CD8-positive, alpha-beta memory T cell (primary cell): ENCODE data around the gene EEF2. TPM values are rescaled to one million over a fixed set of nuclear protein-coding genes. Genes with fewer than 3 reads are reported as not detected.
A peak's percentile ranks its signal among the peaks of the same experiment; 100 is the strongest.
"Not testable (repeated sequence)": the region's sequence is repeated elsewhere in the genome, so short reads cannot be mapped to it uniquely, and the experiment has no call there.

ENCODE experiments used
- CTCF ChIA-PET: fragments of 350-600 bp; sonication (Branson Sonifier 250); formaldehyde crosslinking; loops from one replicate; lab custom pipeline; 2021; ENCODE audit warnings: antibody characterized with exemption; lab: Charles Lee
- POLR2A ChIA-PET: fragments of 350-600 bp; sonication (Branson Sonifier 250); formaldehyde crosslinking; loops from one replicate; lab custom pipeline; 2021; ENCODE audit warnings: antibody characterized with exemption; lab: Charles Lee
- DNase-seq, 5 donors: peaks; one replicate each; pipeline versions ENCODE4 v3.0.0 to v3.0.0-alpha.2; 2020 to 2022; ENCODE audit warnings: mixed read lengths in 1 of 5
- H3K27ac ChIP-seq: one replicate; pipeline ENCODE4 v1.7.0; 2013; ENCODE audit warnings: low read depth, mild to moderate bottlenecking, low read length, moderate library complexity
- H3K27me3 ChIP-seq: 2 replicates; pipeline ENCODE4 v1.7.0; 2013; ENCODE audit warnings: low read length, mild to moderate bottlenecking; ENCODE audit not compliant: insufficient read depth, poor library complexity, severe bottlenecking
- H3K36me3 ChIP-seq: 2 replicates; pipeline ENCODE4 v1.7.0; 2013; ENCODE audit warnings: mild to moderate bottlenecking, low read length, moderate library complexity; ENCODE audit not compliant: insufficient read depth
- H3K4me1 ChIP-seq: 2 replicates; pipeline ENCODE4 v1.7.0; 2013; ENCODE audit warnings: mild to moderate bottlenecking, low read length, moderate library complexity; ENCODE audit not compliant: insufficient read depth
- H3K4me3 ChIP-seq: 2 replicates; pipeline ENCODE4 v1.7.0; 2013; ENCODE audit warnings: mild to moderate bottlenecking, low read length
- H3K9me3 ChIP-seq: 2 replicates; pipeline ENCODE4 v1.7.0; 2013; ENCODE audit warnings: mild to moderate bottlenecking, low read length
- H3K27ac Mint-ChIP-seq, 8 donors: one replicate each; pipeline ENCODE4 v1.8.0; 2020 to 2021; ENCODE audit warnings: mixed read lengths in 8 of 8, mild to moderate bottlenecking in 6 of 8, inconsistent platforms in 3 of 8, moderate library complexity in 3 of 8
- H3K27me3 Mint-ChIP-seq, 2 donors: one replicate each; pipeline ENCODE4 v1.8.0; 2020 to 2021; ENCODE audit warnings: mixed read lengths in 2 of 2, mild to moderate bottlenecking in 1 of 2, moderate library complexity in 1 of 2
- H3K36me3 Mint-ChIP-seq, 3 donors: one replicate each; pipeline ENCODE4 v1.8.0; 2020 to 2021; ENCODE audit warnings: mixed read lengths in 3 of 3, inconsistent platforms in 1 of 3, mild to moderate bottlenecking in 1 of 3
- H3K4me1 Mint-ChIP-seq, 3 donors: one replicate each; pipeline ENCODE4 v1.8.0; 2020 to 2021; ENCODE audit warnings: mixed read lengths in 3 of 3, inconsistent platforms in 1 of 3, mild to moderate bottlenecking in 1 of 3
- H3K4me3 Mint-ChIP-seq, 7 donors: one replicate each; pipeline ENCODE4 v1.8.0; 2020 to 2021; ENCODE audit warnings: mixed read lengths in 7 of 7, mild to moderate bottlenecking in 6 of 7, moderate library complexity in 4 of 7, inconsistent platforms in 2 of 7
- H3K9me3 Mint-ChIP-seq, 5 donors: one replicate each; pipeline ENCODE4 v1.8.0; 2020 to 2022; ENCODE audit warnings: mixed read lengths in 5 of 5, mild to moderate bottlenecking in 3 of 5, moderate library complexity in 2 of 5, inconsistent platforms in 1 of 5
- polyA plus RNA-seq: library from polyadenylated mRNA; unstranded; fragments of 300-500 nt; fragmentation: Illumina TruSeq; gene quantifications from one replicate; pipeline ENCODE4 v1.2.3, GENCODE V29; 2021
- total RNA-seq, 2 experiments: library from RNA; stranded (reverse); gene quantifications; one replicate each; pipeline ENCODE4 v1.2.3, GENCODE V29; 2021

EEF2 gene
- total and polyA plus RNA-seq, 3 experiments from 2014 or later, result 533 to 3,129 (median 3,106) TPM

GRCh38 chr19:3958836-3959765 lies 26.2 kb downstream of the EEF2 start:
- Mint-ChIP-seq H3K27ac (no peak overlapping the region), H3K9me3 (no peaks in the 10 kb centered on the region), H3K4me3 (no peak overlapping the region), H3K36me3 (peaks cover 0 to 53% (median 2%) of the 10 kb centered on the region in 3 donors), H3K4me1 (no peaks in the 10 kb centered on the region), H3K27me3 (no peaks in the 10 kb centered on the region)
- no peaks in the 10 kb centered on the region for H3K4me1 ChIP-seq
- H3K4me3 ChIP-seq, result no peak overlapping the region
- no peak for DNase-seq
- ChIA-PET CTCF (interaction anchor here (0.8 kb wide), 1 partner anchor 13 kb away, joined by 3 read pairs; no protein-coding TSS in a partner anchor), POLR2A (no interaction called here)
- no peaks in the 10 kb centered on the region for H3K9me3 ChIP-seq
- no peaks in the 10 kb centered on the region for H3K27me3 ChIP-seq
- H3K27ac ChIP-seq, result no peak overlapping the region
- H3K36me3 ChIP-seq, result peaks cover 19% of the 10 kb centered on the region

- ChIA-PET CTCF (no interaction called here), POLR2A (no interaction called here)
- no peak overlapping the region for H3K4me3 Mint-ChIP-seq
- H3K27ac Mint-ChIP-seq, result peak overlapping the region in 1 of 8 donors; percentile 43
- Histone ChIP-seq H3K4me1 (no peaks in the 10 kb centered on the region), H3K36me3 (peaks cover 9% of the 10 kb centered on the region), H3K4me3 (no peak overlapping the region), H3K9me3 (no peaks in the 10 kb centered on the region), H3K27me3 (no peaks in the 10 kb centered on the region), H3K27ac (no peak overlapping the region)
- no peak for DNase-seq
- H3K9me3 Mint-ChIP-seq, result no peaks in the 10 kb centered on the region
- no peaks in the 10 kb centered on the region for H3K27me3 Mint-ChIP-seq
- H3K4me1 Mint-ChIP-seq, result peaks cover 3 to 9% (median 6%) of the 10 kb centered on the region in 3 donors
- peaks cover 0 to 27% (median 2%) of the 10 kb centered on the region in 3 donors for H3K36me3 Mint-ChIP-seq
Measured at GRCh38 chr19:3955688-3956087, 29.6 kb downstream of the EEF2 start.

- DNase-seq, H3K27me3 Mint-ChIP-seq, H3K4me3 ChIP-seq, POLR2A ChIA-PET, H3K9me3 Mint-ChIP-seq, H3K27me3 ChIP-seq, H3K4me1 Mint-ChIP-seq, H3K27ac Mint-ChIP-seq, H3K9me3 ChIP-seq, H3K36me3 ChIP-seq, H3K27ac ChIP-seq, H3K4me3 Mint-ChIP-seq, CTCF ChIA-PET, H3K4me1 ChIP-seq: not testable (repeated sequence)
- H3K36me3 Mint-ChIP-seq, result peaks cover 0 to 25% (median 1%) of the 10 kb centered on the region in 3 donors
Measured at GRCh38 chr19:3955276-3955675, 30.0 kb downstream of the EEF2 start.

GRCh38 chr19:3954107-3954506 lies 31.2 kb downstream of the EEF2 start:
- no peaks in the 10 kb centered on the region for H3K9me3 ChIP-seq
- DNase-seq, result no peak
- H3K36me3 ChIP-seq, result no peaks in the 10 kb centered on the region
- no peaks in the 10 kb centered on the region for H3K9me3 Mint-ChIP-seq
- H3K36me3 Mint-ChIP-seq, result peaks cover 0 to 19% (median 0%) of the 10 kb centered on the region in 3 donors
- no peaks in the 10 kb centered on the region for H3K27me3 ChIP-seq
- no peak overlapping the region for H3K4me3 Mint-ChIP-seq
- H3K4me3 ChIP-seq, result no peak overlapping the region
- POLR2A ChIA-PET, result no interaction called here
- H3K4me1 Mint-ChIP-seq, result peaks cover 3 to 9% (median 6%) of the 10 kb centered on the region in 3 donors
- no peaks in the 10 kb centered on the region for H3K4me1 ChIP-seq
- CTCF ChIA-PET, result no interaction called here
- no peak overlapping the region for H3K27ac ChIP-seq
- H3K27me3 Mint-ChIP-seq, result no peaks in the 10 kb centered on the region
- no peak overlapping the region for H3K27ac Mint-ChIP-seq

- H3K4me1 Mint-ChIP-seq, H3K27ac ChIP-seq, H3K36me3 ChIP-seq, H3K4me1 ChIP-seq, CTCF ChIA-PET, H3K4me3 ChIP-seq, H3K4me3 Mint-ChIP-seq, DNase-seq, H3K9me3 Mint-ChIP-seq, H3K27me3 ChIP-seq, H3K27me3 Mint-ChIP-seq, H3K36me3 Mint-ChIP-seq, H3K9me3 ChIP-seq: not testable (repeated sequence)
- POLR2A ChIA-PET, result interaction anchor here (0.7 kb wide), 1 partner anchor 100 kb away, joined by 5 read pairs; no protein-coding TSS in a partner anchor
- peak overlapping the region in 2 of 8 donors; percentile 11 to 82 for H3K27ac Mint-ChIP-seq
Measured at GRCh38 chr19:3952755-3953276, 32.4 kb downstream of the EEF2 start.

- H3K36me3 Mint-ChIP-seq, result peaks cover 0 to 3% (median 0%) of the 10 kb centered on the region in 3 donors
- no peak overlapping the region for H3K4me3 ChIP-seq
- peak overlapping the region; percentile 24 for H3K27ac ChIP-seq
- peak overlapping the region in 6 of 7 donors; percentile 41 to 90 (median 74) for H3K4me3 Mint-ChIP-seq
- ChIA-PET CTCF (no interaction called here), POLR2A (no interaction called here)
- no peaks in the 10 kb centered on the region for H3K27me3 ChIP-seq
- peaks cover 3 to 9% (median 6%) of the 10 kb centered on the region in 3 donors for H3K4me1 Mint-ChIP-seq
- H3K36me3 ChIP-seq, result no peaks in the 10 kb centered on the region
- H3K27ac Mint-ChIP-seq, result peak overlapping the region in 7 of 8 donors; percentile 40 to 90 (median 85)
- no peak for DNase-seq
- no peaks in the 10 kb centered on the region for H3K9me3 Mint-ChIP-seq
- H3K27me3 Mint-ChIP-seq, result no peaks in the 10 kb centered on the region
- no peaks in the 10 kb centered on the region for H3K9me3 ChIP-seq
- H3K4me1 ChIP-seq, result no peaks in the 10 kb centered on the region
Measured at GRCh38 chr19:3950871-3951861, 34.1 kb downstream of the EEF2 start.

GRCh38 chr19:3949997-3950859 lies 35.0 kb downstream of the EEF2 start:
- H3K36me3 ChIP-seq, result no peaks in the 10 kb centered on the region
- no peak overlapping the region for H3K27ac ChIP-seq
- CTCF ChIA-PET, result no interaction called here
- no peaks in the 10 kb centered on the region for H3K36me3 Mint-ChIP-seq
- H3K4me1 ChIP-seq, result no peaks in the 10 kb centered on the region
- peaks cover 3 to 9% (median 6%) of the 10 kb centered on the region in 3 donors for H3K4me1 Mint-ChIP-seq
- POLR2A ChIA-PET, result no interaction called here
- peak overlapping the region in 1 of 8 donors; percentile 65 for H3K27ac Mint-ChIP-seq
- H3K27me3 Mint-ChIP-seq, result no peaks in the 10 kb centered on the region
- H3K9me3 Mint-ChIP-seq, result no peaks in the 10 kb centered on the region
- H3K4me3 Mint-ChIP-seq, result peak overlapping the region in 3 of 7 donors; percentile 25 to 53 (median 44)
- H3K27me3 ChIP-seq, result no peaks in the 10 kb centered on the region
- no peak overlapping the region for H3K4me3 ChIP-seq
- no peaks in the 10 kb centered on the region for H3K9me3 ChIP-seq
- DNase-seq, result no peak
